Measurements from ENCODE around the gene MLLT3. TPM values are rescaled to one million over a fixed set of nuclear protein-coding genes. Genes with fewer than 3 reads are reported as not detected.

The MLLT3 gene
- total RNA-seq, 1 experiment from 2014 or later = 18.1 TPM

DNA sequence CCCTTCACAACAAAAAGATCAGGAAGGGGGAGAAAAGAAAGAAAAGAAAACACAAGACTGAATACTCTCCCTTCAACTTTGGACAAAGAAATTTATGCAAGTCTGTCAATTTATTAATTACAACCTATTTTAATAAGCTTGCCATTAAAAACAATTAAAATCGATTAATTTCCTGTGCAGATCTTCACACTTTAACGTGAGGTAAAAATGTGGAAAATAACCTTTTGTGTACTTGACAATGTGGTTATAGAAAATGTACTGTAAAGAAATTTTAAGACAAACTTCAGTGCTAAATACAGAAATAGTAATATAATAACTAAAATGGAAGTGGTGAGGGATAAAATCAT is 2.7 kb upstream of the MLLT3 start:
- DNase-seq (ENCODE audit: low read depth) = no peak

DNA sequence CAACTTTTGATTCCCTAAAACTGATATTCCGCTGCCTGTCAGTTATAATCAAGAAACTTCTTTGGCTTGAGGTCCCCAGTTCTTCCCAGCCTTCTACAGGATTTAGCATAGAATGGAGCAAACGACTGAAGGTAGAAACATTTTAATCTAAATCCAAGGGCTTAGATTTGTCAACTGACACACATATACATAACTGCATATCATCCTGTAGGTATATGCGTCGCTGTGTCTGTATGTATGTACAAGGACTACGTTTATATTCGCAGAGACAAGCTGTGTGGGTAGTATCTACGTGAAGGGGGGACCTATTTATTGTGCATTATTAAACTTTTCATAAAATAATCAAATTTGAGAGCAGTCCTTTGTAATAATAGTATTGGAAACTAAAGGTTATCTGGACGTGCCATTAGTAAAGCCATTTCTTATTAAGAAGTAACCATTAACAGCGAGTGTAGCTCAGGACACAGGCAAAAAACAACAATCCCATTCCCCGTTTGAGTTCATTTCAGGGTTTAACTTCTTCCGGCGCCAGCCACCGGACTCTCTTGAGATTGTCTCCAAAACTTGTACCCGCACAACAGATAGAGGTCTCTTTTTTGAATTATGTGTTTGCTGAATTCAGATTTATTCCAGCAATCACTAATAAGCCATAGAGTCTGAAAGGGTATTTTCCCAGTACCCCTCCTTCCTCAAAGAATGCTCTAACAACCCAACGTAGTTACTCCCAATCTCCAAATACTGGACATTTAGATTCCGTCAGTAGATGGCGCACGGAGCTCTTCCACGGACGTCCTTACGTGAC is 2.1 kb upstream of the MLLT3 start:
- DNase-seq (ENCODE audit: low read depth) = peak; percentile 82

DNA sequence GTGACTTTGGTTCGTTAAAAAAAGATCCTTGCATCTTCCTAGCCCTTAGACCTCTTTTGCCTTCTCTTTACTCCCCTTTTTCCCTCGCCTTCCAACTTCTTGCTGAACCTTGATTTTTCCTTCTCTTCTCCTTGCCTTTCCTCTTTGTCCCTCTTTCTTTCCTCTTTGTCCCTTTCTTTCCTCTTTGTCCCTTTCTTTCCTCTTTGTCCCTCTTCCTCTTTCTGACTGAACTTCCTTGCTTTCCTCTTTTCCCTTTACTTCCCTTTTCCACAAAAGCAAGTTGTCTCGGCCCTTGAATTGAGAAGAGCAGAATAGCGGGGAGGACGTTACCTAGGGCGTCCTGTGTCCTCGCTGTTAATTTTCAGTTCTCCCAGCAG is 1.4 kb upstream of the MLLT3 start:
- DNase-seq (ENCODE audit: low read depth) = peak; percentile 43

DNA sequence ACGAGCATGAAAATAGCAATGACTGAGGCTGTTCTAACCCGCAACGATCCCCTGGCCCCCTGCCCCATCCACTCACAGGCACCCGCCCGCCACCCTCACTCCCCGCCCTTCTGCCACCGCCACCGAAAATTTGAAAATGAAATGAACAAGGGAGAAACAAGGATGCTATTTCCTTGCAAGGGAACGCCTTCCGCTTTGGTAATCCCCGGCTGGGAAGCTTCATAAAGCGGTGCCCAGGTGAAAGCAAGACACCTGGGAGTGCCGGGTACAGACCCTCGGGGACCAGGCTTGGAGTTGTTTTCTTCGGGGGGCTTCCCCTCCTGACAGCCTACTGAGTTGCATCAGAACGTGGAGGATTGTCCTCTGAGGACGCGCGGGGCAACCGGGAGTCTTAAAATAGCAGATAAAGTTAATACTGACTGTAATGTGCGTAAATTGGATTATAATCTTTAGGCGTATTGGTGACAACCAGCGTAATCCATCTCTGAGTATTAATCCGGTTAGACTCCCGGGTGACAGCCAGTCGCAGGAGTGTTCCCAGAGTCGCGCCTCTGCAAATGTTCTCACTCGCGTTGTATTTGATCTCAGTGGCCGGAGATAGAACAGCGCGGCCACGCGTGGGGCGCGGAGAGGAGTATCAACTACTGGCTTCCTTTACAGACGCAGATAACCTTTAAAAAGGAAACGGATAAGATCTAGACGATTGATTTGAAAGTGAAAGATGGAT is 885 bp upstream of the MLLT3 start:
- DNase-seq (ENCODE audit: low read depth) = peak; percentile 48

DNA sequence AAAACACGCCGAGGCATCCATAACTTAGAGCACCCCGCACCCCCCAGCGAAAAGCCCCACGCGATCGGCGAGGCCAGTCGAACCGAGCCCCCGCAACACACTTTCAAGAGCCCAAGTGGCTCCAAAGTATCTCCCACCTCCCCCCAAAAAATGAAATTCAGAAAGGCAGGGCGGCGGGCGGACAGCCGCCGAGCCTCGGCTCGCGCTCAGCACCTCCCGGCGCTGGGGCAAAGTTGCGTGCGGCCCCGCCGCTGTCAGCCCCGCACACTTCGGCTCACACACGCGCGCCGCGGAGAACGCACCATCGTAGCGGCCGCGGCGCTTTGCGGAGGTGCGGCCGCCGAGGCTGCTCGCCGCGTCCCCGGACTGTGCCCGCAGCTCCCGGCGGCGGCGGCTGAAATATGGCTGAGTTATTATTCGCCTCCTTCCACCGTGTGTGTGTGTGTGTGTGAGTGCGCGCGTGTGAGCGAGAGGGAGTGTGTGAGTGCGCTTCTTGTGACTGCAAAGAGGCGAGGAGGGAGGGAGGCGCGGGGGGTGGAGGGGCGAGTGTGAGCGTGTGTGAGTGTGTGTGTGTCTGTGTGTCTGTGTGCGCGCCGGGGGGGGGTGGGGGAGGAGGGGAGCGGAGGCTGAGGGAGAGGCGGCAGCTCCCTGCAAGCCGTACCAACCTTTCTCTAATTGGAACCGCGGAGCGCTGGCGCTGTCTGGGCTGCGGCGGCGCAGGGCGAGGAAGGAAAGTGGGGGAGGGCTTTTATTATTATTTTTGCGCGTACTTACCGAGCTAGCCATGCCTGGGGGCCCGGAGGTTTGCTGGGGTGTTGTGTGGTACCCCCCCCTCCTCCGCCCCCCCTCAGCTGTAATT is 599 bp downstream of the MLLT3 start:
- DNase-seq (ENCODE audit: low read depth) = peak; percentile 67

DNA sequence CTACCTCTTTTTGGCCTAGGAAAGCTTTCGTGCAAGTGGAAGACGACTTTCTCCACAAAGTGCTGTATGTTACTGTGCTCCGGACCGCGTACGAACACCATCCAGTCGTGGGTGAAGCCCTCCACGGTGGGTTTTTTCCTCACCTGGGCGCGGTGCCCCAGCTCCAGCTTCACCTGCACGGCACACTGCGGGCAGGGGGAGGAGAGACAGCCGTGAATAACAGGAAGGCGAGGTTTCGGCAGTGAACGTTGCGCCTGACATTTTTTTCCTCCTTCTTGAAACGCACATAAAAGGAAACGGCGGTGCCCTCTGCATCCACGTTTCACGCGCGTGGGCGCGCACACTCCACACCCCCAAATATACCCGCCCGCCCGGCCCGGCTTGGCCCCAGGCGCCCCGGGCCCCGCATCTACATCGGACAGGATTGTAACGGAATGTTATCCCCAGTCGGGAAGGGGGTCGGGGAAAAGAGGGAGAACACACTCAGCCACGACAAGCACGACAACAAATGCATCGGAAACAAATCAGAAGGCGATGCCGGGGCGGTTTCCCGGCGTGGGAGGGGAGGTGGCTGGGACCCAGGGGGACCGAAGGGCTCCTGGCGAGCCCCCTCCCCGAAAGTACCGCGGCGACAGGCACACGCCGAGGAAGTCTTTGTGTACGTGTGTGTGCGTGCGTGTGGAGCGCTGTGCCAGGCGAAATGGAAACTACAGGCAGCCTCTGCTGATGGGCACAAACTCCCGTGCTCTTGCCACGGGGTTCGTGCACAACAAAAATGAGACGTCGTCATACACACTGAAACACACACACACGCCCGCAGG is 1.4 kb downstream of the MLLT3 start:
- DNase-seq (ENCODE audit: low read depth) = peak; percentile 44

DNA sequence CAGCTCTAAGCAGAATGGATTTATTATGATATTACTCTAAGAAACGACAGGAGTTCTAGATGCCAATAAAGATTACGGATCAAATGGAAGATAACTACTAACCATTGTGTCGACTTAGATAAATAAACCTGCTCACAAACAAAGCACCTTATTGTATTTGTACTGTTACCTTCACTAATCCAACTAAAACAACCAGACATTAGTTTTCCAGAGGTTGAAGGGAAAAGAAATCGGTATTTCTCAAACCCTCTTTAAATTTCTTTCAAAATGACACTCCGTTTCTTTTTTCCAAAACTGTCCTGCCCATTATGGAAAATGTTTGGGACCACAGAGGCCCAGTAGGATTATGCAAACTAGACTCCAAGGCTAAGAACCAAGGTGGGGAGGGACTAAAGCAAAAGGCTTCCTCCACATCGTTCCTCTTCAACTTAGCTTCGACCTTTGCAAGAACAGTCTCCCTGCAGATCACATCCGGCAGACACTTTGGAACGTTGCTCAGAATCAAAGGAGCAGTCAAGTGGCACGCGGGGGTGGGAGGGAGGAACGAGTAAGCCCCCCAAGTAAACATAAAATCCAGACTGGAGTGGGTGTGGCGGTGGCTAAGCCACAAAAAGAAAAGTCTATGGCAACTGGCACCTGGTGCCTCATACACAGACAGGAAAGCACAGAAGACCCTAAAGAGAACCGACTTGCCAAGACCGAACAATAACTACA is 2.7 kb downstream of the MLLT3 start:
- no peak for DNase-seq (ENCODE audit: low read depth)

DNA sequence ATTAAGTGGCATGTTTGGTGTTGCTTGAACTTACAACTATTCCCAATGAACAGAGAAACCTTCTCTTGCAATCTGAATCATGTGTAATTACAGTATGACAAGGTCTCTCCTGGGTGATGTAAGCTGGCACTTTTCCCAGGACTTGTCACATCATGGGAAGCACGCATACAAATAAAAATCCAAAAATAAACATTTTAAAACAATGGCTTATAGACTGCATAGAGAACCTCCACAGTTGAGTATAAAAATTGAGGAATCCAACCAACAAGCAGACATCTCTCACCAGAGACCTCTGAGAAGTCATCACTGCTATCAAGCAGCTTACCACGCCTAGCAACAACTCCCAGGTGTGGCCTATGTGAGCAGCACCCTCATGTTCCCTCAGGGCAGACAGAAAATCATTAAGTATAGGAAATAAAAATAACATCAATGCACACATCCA is 3.9 kb downstream of the MLLT3 start:
- DNase-seq (ENCODE audit: low read depth) = peak; percentile 95

DNA sequence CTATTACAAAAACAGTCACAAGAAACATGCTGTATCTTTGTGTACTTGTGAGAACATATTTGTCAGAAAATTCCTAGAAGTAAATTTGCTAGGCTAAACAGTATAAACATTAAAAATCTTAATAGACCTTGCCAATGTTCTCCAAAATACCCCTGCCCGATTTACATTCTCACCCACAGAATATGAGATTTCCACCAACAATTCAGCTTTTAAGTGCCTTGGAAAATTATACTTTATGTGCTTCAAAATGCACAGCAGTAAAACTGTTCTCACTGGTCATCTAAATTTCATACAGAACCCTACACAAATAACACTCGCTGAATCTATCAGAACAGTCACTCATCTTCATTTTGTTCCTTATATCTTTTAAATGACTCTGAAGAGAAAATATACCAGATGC is 5.5 kb downstream of the MLLT3 start:
- DNase-seq (ENCODE audit: low read depth) = no peak

DNA sequence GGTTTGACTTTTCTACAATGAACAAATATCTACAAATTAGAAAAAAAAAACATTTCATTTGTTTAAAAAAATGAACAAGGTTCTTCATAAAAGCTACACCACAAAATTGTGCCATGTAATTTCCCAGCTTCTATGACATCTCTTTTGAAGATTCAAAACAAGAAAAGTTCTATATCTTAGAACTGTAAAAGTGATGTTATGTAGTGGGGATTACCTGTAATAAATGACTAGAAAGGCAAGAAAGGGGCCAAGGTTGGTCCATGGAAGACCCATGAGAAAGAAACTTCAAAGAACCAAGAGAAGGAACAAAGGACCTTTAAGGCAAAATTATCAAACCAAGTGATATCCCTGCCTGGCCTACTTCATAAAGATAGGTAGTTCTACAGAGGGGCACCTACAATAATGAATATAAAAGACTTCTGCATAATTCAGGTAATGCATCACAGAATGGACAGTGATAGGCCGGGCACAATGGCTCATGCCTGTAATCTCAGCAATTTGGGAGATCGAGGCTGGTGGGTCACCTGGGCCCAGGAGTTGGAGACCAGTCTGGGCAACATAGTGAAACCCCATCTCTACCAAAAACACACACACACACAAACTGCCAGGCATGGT is 7.6 kb downstream of the MLLT3 start:
- DNase-seq (ENCODE audit: low read depth) = no peak

DNA sequence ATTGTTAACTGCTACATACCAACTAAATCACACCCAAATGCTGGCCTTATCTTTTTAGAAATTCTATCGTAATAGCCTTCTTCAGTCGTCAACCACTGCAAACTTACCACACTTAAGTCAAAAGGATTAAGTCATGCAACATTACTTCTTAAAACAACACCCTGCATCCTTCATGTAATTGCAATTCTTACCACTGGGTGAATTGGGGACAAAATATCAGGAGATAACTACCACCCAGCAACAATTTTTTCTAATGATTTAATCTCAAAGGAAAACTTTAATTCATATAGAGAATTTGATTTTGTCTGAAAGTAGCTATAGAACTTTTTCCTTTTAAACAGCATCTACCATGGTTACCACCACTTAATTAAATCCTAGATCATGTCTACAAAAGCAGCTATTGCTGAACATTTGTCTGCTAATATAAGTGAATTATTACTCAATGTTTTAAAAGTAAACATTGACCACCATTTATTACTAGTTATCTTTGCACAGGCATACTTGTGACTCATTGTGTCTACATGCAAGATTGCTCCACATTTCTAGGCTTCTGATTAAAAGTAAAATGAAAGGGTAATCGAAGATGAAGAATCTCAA is 10.5 kb downstream of the MLLT3 start:
- peak; percentile 62 for DNase-seq (ENCODE audit: low read depth)

DNA sequence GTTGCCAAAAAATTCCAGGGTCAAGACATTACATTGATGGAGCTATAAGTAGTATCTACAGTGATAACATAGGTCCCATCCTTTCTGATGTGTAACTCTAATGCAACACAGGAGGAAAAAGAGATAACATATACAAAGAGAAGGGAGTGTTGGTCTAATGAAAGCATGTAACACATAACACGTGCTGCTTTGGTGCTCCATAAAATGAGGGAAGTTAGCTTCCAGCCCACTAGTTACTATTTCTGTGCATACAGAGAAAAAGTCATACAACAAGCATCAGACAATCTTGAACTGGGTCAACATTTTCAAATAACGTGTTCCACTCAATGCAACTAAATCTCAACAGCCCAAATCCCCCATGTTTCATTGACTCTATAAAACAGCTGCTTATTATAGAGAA is 11.7 kb downstream of the MLLT3 start:
- DNase-seq (ENCODE audit: low read depth) = no peak

DNA sequence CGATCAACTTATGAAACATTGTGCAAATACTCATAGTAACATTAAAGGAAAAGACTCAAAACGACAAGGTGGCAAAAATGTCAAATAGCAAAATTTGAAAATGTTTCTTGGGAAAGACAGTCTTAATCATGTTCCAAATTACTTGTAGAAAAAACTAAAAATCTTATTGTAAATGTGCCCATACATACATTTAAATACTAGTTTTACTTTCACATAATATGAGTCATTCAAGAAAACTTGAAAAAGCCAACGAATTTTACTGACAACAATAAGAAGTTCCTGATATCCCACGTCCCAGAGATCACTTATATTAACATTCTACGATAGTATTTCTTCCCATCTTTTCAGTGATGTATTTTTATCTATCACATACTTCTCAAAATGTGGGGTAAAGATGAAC is 13.7 kb downstream of the MLLT3 start:
- DNase-seq (ENCODE audit: low read depth) = no peak

DNA sequence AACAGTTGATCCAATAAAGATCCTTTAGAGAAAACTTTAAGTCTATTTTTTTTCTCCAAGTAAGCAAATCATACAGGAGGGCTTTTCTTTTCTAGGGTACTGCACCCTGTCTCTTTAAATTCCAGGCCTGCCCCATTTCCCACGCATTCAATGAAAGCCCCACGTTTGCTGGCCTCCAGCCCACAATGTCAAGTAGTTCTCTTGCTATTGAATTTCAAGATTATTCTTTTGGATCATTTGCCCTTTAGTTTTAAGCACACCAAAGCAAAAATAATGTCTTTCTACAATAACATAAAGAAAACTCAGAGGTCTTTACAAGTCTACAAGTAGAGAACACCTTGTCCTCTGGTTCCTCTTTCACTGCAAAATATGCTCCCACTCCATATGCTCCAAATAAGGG is 15.6 kb downstream of the MLLT3 start:
- DNase-seq (ENCODE audit: low read depth) = no peak

DNA sequence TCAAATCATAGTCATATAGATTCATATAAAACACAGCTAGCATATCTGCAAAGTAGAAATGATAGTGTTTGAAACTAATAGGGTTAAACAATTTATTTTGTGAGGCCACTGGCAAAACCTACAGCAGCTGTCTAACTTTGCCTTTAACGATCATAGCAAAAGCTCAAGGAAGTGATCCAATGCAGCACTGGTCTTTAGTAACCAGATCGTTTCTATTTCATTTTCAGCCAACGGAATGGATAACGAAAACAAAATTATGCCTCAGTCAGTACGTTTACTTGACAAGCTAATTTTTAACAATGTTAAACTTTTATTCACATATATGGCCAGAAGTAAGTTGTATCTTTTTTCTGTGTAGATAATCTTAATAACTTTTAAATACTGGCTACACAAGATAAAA is 17.7 kb downstream of the MLLT3 start:
- peak; percentile 62 for DNase-seq (ENCODE audit: low read depth)

DNA sequence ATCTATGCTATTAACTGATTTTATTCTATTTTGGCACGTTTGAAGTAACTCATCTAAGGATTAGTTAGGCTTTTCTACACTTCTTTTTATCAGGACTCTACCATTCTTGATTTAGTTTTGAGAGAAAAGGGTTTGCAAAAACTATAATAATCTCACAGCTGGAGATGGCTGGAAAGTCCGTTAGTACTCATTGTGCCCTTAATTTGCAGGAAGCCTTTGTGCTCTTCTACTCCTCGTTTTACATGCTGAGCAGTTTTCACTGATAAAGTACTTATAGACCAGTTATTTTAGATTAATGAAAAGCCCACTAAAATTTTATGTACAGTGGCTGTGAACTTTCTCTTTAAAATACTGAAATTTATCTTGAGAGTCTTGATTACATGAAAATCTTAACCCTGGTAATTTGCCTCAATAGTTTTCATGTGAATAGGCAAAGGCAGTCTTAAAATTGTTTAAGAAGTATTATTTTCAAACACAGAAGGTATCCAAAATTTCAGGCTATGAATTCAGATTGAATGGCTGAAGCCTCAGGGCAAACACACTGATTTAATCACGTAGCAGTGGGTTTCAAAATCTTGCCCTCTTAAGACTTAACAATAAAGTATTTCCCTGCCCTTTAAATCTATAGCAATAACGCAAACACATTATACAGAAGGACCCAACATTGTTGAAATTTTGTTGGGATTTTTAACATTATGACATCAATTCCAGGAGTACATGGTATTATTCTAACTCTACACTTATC is 18.6 kb downstream of the MLLT3 start:
- DNase-seq (ENCODE audit: low read depth) = no peak

DNA sequence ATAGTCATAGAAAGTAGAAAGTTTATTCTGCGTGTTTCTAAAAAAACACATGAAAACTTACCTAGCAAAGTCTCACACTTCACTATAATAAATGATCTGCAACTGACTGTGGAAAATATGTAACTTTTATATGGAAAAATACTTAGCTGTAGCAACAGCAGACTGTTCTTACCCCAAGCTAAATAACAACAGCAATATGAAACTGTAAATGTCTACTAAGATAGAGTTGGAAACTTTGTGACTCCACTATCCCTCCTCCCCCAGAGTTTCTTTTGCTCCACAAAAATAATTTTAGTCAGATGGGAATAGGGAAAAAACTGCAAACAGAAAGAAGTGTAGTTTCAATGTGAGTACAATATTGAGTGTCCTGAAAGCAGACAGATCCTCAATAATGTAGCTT is 21.0 kb downstream of the MLLT3 start:
- DNase-seq (ENCODE audit: low read depth) = no peak

DNA sequence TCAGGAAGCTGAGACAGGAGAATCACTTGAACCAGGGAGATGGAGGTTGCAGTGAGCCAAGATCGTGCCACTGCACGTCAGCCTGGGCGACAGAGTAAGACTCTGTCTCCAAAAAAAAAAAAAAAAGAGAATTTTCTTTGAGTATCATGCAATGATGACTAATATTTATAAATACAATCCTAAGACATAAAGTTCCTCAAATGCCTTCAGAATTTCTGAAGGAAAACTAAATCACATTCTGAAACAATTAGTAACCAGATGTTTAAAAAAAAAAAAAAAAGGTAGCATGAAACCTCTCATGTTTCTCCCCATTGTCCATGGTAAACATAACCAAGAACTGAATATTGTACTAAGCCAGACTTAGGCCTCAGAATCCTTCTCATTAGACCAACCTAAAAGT is 23.1 kb downstream of the MLLT3 start:
- DNase-seq (ENCODE audit: low read depth) = peak; percentile 19

DNA sequence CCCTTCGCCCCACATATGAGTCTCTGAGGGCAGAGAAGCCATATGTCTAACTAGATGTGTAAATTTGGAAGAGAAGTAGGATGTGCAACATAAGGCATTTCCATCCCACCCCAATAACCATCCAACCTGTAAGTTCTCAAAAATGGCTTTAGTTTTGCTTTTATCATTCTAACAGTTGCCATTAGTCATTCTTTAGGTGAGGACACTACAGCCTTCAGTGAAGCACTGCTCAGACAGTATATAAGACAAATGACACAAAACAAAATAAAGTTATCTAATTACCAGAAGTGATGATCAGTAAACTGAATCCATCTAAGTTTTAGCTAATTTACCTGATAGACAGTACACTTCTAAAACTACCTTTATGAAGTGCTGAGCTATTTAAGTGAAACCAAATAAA is 23.9 kb downstream of the MLLT3 start:
- no peak for DNase-seq (ENCODE audit: low read depth)
